GM13977 (cell line): Measurements from ENCODE around the gene ADARB1.

Source experiments
- DNase-seq: peaks from one replicate; pipeline ENCODE4 v3.0.0; 2012; ENCODE audit warnings: low spot score
- CTCF ChIP-seq: IDR thresholded peaks from 2 replicates; pipeline ENCODE4 v1.5.1; 2012; ENCODE audit warnings: mild to moderate bottlenecking, control low read depth; ENCODE audit not compliant: insufficient read depth; ENCODE audit errors: extremely low read depth, missing control alignments
- in situ Hi-C: fragments of 300-500 bp; cut with MboI; formaldehyde crosslinking; loops from one replicate; pipeline ENCODE4 v1.12.0; 2022; ENCODE audit warnings: low sequenced_read_pairs, low pct_unique_long_range_greater_than_20kb, mixed read lengths, inconsistent platforms; ENCODE audit not compliant: unreplicated experiment

The ADARB1 gene

GRCh38 chr21:45220071-45220481 is 145.7 kb downstream of the ADARB1 start:
- in situ Hi-C loops = no loop called here
- DNase-seq = no peak
- TF ChIP-seq CTCF = no peak

- in situ Hi-C loops = no loop called here
- no peak for TF ChIP-seq CTCF
Measured at GRCh38 chr21:45220714-45221490, 146.5 kb downstream of the ADARB1 start.

GRCh38 chr21:45222001-45222400 is 147.6 kb downstream of the ADARB1 start:
- TF ChIP-seq CTCF = no peak
- in situ Hi-C loops = no loop called here
- DNase-seq = no peak

More at GRCh38 chr21:45220714-45221490, 146.5 kb downstream of the ADARB1 start:
- no peak for DNase-seq

- DNase-seq = no peak
- in situ Hi-C loops = no loop called here
- TF ChIP-seq CTCF = no peak
Measured at GRCh38 chr21:45223236-45224185, 149.1 kb downstream of the ADARB1 start.

GRCh38 chr21:45224189-45224938 is 150.0 kb downstream of the ADARB1 start:
- in situ Hi-C loops = no loop called here
- TF ChIP-seq CTCF = no peak
- DNase-seq = no peak
